ENCODE measurements around the gene INSC. TPM values are rescaled to one million over a fixed set of nuclear protein-coding genes. Genes with fewer than 3 reads are reported as not detected.
A peak's percentile ranks its signal among the peaks of the same experiment; 100 is the strongest.

Gene INSC
- total and polyA plus RNA-seq, 4 donors = 3.0 to 13.9 (median 7.5) TPM

GRCh38 chr11:15222777-15223176 lies 108.1 kb downstream of the INSC start:
- Histone ChIP-seq H3K27me3 (ENCODE audit: control insufficient read depth, insufficient read depth, low read length) (no peaks in the 10 kb centered on the region), H3K9me3 (ENCODE audit: control insufficient read depth, insufficient read depth, low read length) (no peaks in the 10 kb centered on the region), H3K36me3 (ENCODE audit: control insufficient read depth, insufficient read depth, low read length) (no peaks in the 10 kb centered on the region), H3K4me1 (ENCODE audit: control insufficient read depth, insufficient read depth, low read length) (peaks cover 10% of the 10 kb centered on the region), H3K4me3 (ENCODE audit: low read depth, low read length) (no peak overlapping the region), H3K27ac (ENCODE audit: low read depth, low read length) (no peak overlapping the region)
- no CpG with 5 or more reads among the region's 1 CpG for WGBS (ENCODE audit: insufficient coverage)
- no peak for DNase-seq (ENCODE audit: low read depth in 4 of 6, low spot score in 6 of 6)

GRCh38 chr11:15223318-15223717 lies 108.6 kb downstream of the INSC start:
- Histone ChIP-seq H3K27me3 (ENCODE audit: control insufficient read depth, insufficient read depth, low read length) (no peaks in the 10 kb centered on the region), H3K9me3 (ENCODE audit: control insufficient read depth, insufficient read depth, low read length) (no peaks in the 10 kb centered on the region), H3K36me3 (ENCODE audit: control insufficient read depth, insufficient read depth, low read length) (no peaks in the 10 kb centered on the region), H3K4me1 (ENCODE audit: control insufficient read depth, insufficient read depth, low read length) (peaks cover 10% of the 10 kb centered on the region), H3K27ac (ENCODE audit: low read depth, low read length) (no peak overlapping the region), H3K4me3 (ENCODE audit: low read depth, low read length) (no peak overlapping the region)
- WGBS (ENCODE audit: insufficient coverage) = 50% methylated on average over 1 of the region's 1 CpG
- DNase-seq (ENCODE audit: low read depth in 4 of 6, low spot score in 6 of 6) = peak in 1 of 6 donors; percentile 83

GRCh38 chr11:15224466-15224865 lies 109.7 kb downstream of the INSC start:
- Histone ChIP-seq H3K9me3 (ENCODE audit: control insufficient read depth, insufficient read depth, low read length) (no peaks in the 10 kb centered on the region), H3K27ac (ENCODE audit: low read depth, low read length) (no peak overlapping the region), H3K4me3 (ENCODE audit: low read depth, low read length) (no peak overlapping the region), H3K4me1 (ENCODE audit: control insufficient read depth, insufficient read depth, low read length) (peaks cover 7% of the 10 kb centered on the region), H3K36me3 (ENCODE audit: control insufficient read depth, insufficient read depth, low read length) (no peaks in the 10 kb centered on the region), H3K27me3 (ENCODE audit: control insufficient read depth, insufficient read depth, low read length) (no peaks in the 10 kb centered on the region)
- no peak for DNase-seq (ENCODE audit: low read depth in 4 of 6, low spot score in 6 of 6)
- WGBS (ENCODE audit: insufficient coverage) = 85% methylated on average over 2 of the region's 3 CpGs

GRCh38 chr11:15227011-15227410 lies 112.3 kb downstream of the INSC start:
- no peaks in the 10 kb centered on the region for H3K27me3 ChIP-seq (ENCODE audit: control insufficient read depth, insufficient read depth, low read length)
- H3K36me3 ChIP-seq (ENCODE audit: control insufficient read depth, insufficient read depth, low read length) = no peaks in the 10 kb centered on the region
- no peaks in the 10 kb centered on the region for H3K9me3 ChIP-seq (ENCODE audit: control insufficient read depth, insufficient read depth, low read length)
- no peak overlapping the region for H3K27ac ChIP-seq (ENCODE audit: low read depth, low read length)
- no peak for DNase-seq (ENCODE audit: low read depth in 4 of 6, low spot score in 6 of 6)
- WGBS (ENCODE audit: insufficient coverage) = no CpG with 5 or more reads among the region's 1 CpG
- no peak overlapping the region for H3K4me3 ChIP-seq (ENCODE audit: low read depth, low read length)
- no peaks in the 10 kb centered on the region for H3K4me1 ChIP-seq (ENCODE audit: control insufficient read depth, insufficient read depth, low read length)

- no peak overlapping the region for H3K4me3 ChIP-seq (ENCODE audit: low read depth, low read length)
- DNase-seq (ENCODE audit: low read depth in 4 of 6, low spot score in 6 of 6) = no peak
- no peaks in the 10 kb centered on the region for H3K9me3 ChIP-seq (ENCODE audit: control insufficient read depth, insufficient read depth, low read length)
- no peak overlapping the region for H3K27ac ChIP-seq (ENCODE audit: low read depth, low read length)
- no peaks in the 10 kb centered on the region for H3K4me1 ChIP-seq (ENCODE audit: control insufficient read depth, insufficient read depth, low read length)
- no peaks in the 10 kb centered on the region for H3K27me3 ChIP-seq (ENCODE audit: control insufficient read depth, insufficient read depth, low read length)
- 61% methylated on average over 6 of the region's 8 CpGs for WGBS (ENCODE audit: insufficient coverage)
- no peaks in the 10 kb centered on the region for H3K36me3 ChIP-seq (ENCODE audit: control insufficient read depth, insufficient read depth, low read length)
These were observed 113.7 kb downstream of the INSC start for GRCh38 chr11:15228331-15228849.

GRCh38 chr11:15229069-15229468 lies 114.3 kb downstream of the INSC start:
- no peak overlapping the region for H3K4me3 ChIP-seq (ENCODE audit: low read depth, low read length)
- H3K36me3 ChIP-seq (ENCODE audit: control insufficient read depth, insufficient read depth, low read length) = no peaks in the 10 kb centered on the region
- no peak overlapping the region for H3K27ac ChIP-seq (ENCODE audit: low read depth, low read length)
- H3K9me3 ChIP-seq (ENCODE audit: control insufficient read depth, insufficient read depth, low read length) = no peaks in the 10 kb centered on the region
- no peaks in the 10 kb centered on the region for H3K4me1 ChIP-seq (ENCODE audit: control insufficient read depth, insufficient read depth, low read length)
- WGBS (ENCODE audit: insufficient coverage) = no CpG with 5 or more reads among the region's 2 CpGs
- no peak for DNase-seq (ENCODE audit: low read depth in 4 of 6, low spot score in 6 of 6)
- H3K27me3 ChIP-seq (ENCODE audit: control insufficient read depth, insufficient read depth, low read length) = no peaks in the 10 kb centered on the region

- WGBS (ENCODE audit: insufficient coverage) = 88% methylated on average over 3 of the region's 4 CpGs
- no peaks in the 10 kb centered on the region for H3K9me3 ChIP-seq (ENCODE audit: control insufficient read depth, insufficient read depth, low read length)
- H3K4me3 ChIP-seq (ENCODE audit: low read depth, low read length) = no peak overlapping the region
- DNase-seq (ENCODE audit: low read depth in 4 of 6, low spot score in 6 of 6) = no peak
- H3K27ac ChIP-seq (ENCODE audit: low read depth, low read length) = no peak overlapping the region
- H3K36me3 ChIP-seq (ENCODE audit: control insufficient read depth, insufficient read depth, low read length) = no peaks in the 10 kb centered on the region
- no peaks in the 10 kb centered on the region for H3K27me3 ChIP-seq (ENCODE audit: control insufficient read depth, insufficient read depth, low read length)
- H3K4me1 ChIP-seq (ENCODE audit: control insufficient read depth, insufficient read depth, low read length) = peaks cover 3% of the 10 kb centered on the region
These were observed 117.8 kb downstream of the INSC start for GRCh38 chr11:15232496-15232895.

GRCh38 chr11:15233371-15234165 lies 118.8 kb downstream of the INSC start:
- no peak overlapping the region for H3K4me3 ChIP-seq (ENCODE audit: low read depth, low read length)
- no peaks in the 10 kb centered on the region for H3K27me3 ChIP-seq (ENCODE audit: control insufficient read depth, insufficient read depth, low read length)
- WGBS (ENCODE audit: insufficient coverage) = 55% methylated on average over 8 of the region's 8 CpGs
- peak in 1 of 6 donors; percentile 61 for DNase-seq (ENCODE audit: low read depth in 4 of 6, low spot score in 6 of 6)
- H3K27ac ChIP-seq (ENCODE audit: low read depth, low read length) = no peak overlapping the region
- H3K4me1 ChIP-seq (ENCODE audit: control insufficient read depth, insufficient read depth, low read length) = peaks cover 3% of the 10 kb centered on the region
- no peaks in the 10 kb centered on the region for H3K36me3 ChIP-seq (ENCODE audit: control insufficient read depth, insufficient read depth, low read length)
- H3K9me3 ChIP-seq (ENCODE audit: control insufficient read depth, insufficient read depth, low read length) = no peaks in the 10 kb centered on the region

- H3K27me3 ChIP-seq (ENCODE audit: control insufficient read depth, insufficient read depth, low read length) = no peaks in the 10 kb centered on the region
- no peak overlapping the region for H3K4me3 ChIP-seq (ENCODE audit: low read depth, low read length)
- DNase-seq (ENCODE audit: low read depth in 4 of 6, low spot score in 6 of 6) = no peak
- H3K4me1 ChIP-seq (ENCODE audit: control insufficient read depth, insufficient read depth, low read length) = peaks cover 3% of the 10 kb centered on the region
- 100% methylated on average over 1 of the region's 3 CpGs for WGBS (ENCODE audit: insufficient coverage)
- no peaks in the 10 kb centered on the region for H3K36me3 ChIP-seq (ENCODE audit: control insufficient read depth, insufficient read depth, low read length)
- H3K27ac ChIP-seq (ENCODE audit: low read depth, low read length) = no peak overlapping the region
- H3K9me3 ChIP-seq (ENCODE audit: control insufficient read depth, insufficient read depth, low read length) = no peaks in the 10 kb centered on the region
These were observed 120.1 kb downstream of the INSC start for GRCh38 chr11:15234796-15235195.

- DNase-seq (ENCODE audit: low read depth in 4 of 6, low spot score in 6 of 6) = peak in 1 of 6 donors; percentile 91
- Histone ChIP-seq H3K36me3 (ENCODE audit: control insufficient read depth, insufficient read depth, low read length) (no peaks in the 10 kb centered on the region), H3K4me1 (ENCODE audit: control insufficient read depth, insufficient read depth, low read length) (peaks cover 3% of the 10 kb centered on the region), H3K9me3 (ENCODE audit: control insufficient read depth, insufficient read depth, low read length) (no peaks in the 10 kb centered on the region), H3K27me3 (ENCODE audit: control insufficient read depth, insufficient read depth, low read length) (no peaks in the 10 kb centered on the region), H3K4me3 (ENCODE audit: low read depth, low read length) (no peak overlapping the region), H3K27ac (ENCODE audit: low read depth, low read length) (no peak overlapping the region)
- no CpG with 5 or more reads among the region's 4 CpGs for WGBS (ENCODE audit: insufficient coverage)
These were observed 121.8 kb downstream of the INSC start for GRCh38 chr11:15236559-15236958.
